ENCODE measurements around the gene AMH. TPM values are rescaled to one million over a fixed set of nuclear protein-coding genes. Genes with fewer than 3 reads are reported as not detected.

The AMH gene
- total and polyA plus RNA-seq, 4 experiments from 2014 or later = 7.5 to 12.7 TPM; not detected in 2

GRCh38 chr19:2227415-2228156 lies 21.5 kb upstream of the AMH start:
- no peaks in the 10 kb centered on the region for H3K9me3 ChIP-seq (ENCODE audit: control insufficient read depth in 1 of 2, low read length in 2 of 2)
- no peak overlapping the region for H3K4me3 Mint-ChIP-seq
- no peak overlapping the region for H3K27ac ChIP-seq (ENCODE audit: low read depth, low read length)
- no peaks in the 10 kb centered on the region for H3K9me3 Mint-ChIP-seq
- peaks cover 0 to 8% (median 3%) of the 10 kb centered on the region in 4 donors for H3K4me1 Mint-ChIP-seq
- ChIA-PET POLR2A (ENCODE audit: partially characterized antibody) (interaction anchor here (0.7 kb wide), 1 partner anchor 36 kb away, joined by 3 read pairs; no protein-coding TSS in a partner anchor), CTCF (ENCODE audit: partially characterized antibody) (interaction anchor here (1.0 kb wide), 1 partner anchor 12 kb away, joined by 3 read pairs; no protein-coding TSS in a partner anchor)
- no peak for DNase-seq
- H3K36me3 ChIP-seq (ENCODE audit: insufficient read depth, low read length) = peaks cover 19% of the 10 kb centered on the region
- intact Hi-C loops (cut with micrococcal nuclease) = no loop called here
- no peaks in the 10 kb centered on the region for H3K27me3 Mint-ChIP-seq
- H3K27ac Mint-ChIP-seq = no peak overlapping the region
- peaks cover 13 to 42% of the 10 kb centered on the region in 2 donors for H3K36me3 Mint-ChIP-seq
- H3K4me1 ChIP-seq (ENCODE audit: insufficient read depth, low read length) = no peaks in the 10 kb centered on the region
- H3K27me3 ChIP-seq (ENCODE audit: insufficient read depth, low read length) = no peaks in the 10 kb centered on the region
- H3K4me3 ChIP-seq (ENCODE audit: low read length in 2 of 2) = no peak overlapping the region

GRCh38 chr19:2228157-2229030 lies 20.7 kb upstream of the AMH start:
- intact Hi-C loops (cut with micrococcal nuclease) = no loop called here
- H3K36me3 ChIP-seq (ENCODE audit: insufficient read depth, low read length) = peaks cover 24% of the 10 kb centered on the region
- ChIA-PET POLR2A (ENCODE audit: partially characterized antibody) (no interaction called here), CTCF (ENCODE audit: partially characterized antibody) (interaction anchor here (1.0 kb wide), 1 partner anchor 11 kb away, joined by 3 read pairs; no protein-coding TSS in a partner anchor)
- no peak for DNase-seq
- H3K4me1 ChIP-seq (ENCODE audit: insufficient read depth, low read length) = no peaks in the 10 kb centered on the region
- Mint-ChIP-seq H3K27me3 (no peaks in the 10 kb centered on the region), H3K4me3 (no peak overlapping the region), H3K4me1 (peaks cover 0 to 8% (median 3%) of the 10 kb centered on the region in 4 donors), H3K9me3 (no peaks in the 10 kb centered on the region), H3K27ac (peak overlapping the region in 1 of 7 donors; percentile 81), H3K36me3 (peaks cover 13 to 46% of the 10 kb centered on the region in 2 donors)
- H3K27me3 ChIP-seq (ENCODE audit: insufficient read depth, low read length) = no peaks in the 10 kb centered on the region
- H3K9me3 ChIP-seq (ENCODE audit: control insufficient read depth in 1 of 2, low read length in 2 of 2) = no peaks in the 10 kb centered on the region
- H3K27ac ChIP-seq (ENCODE audit: low read depth, low read length) = no peak overlapping the region
- H3K4me3 ChIP-seq (ENCODE audit: low read length in 2 of 2) = no peak overlapping the region

- H3K27ac ChIP-seq (ENCODE audit: low read depth, low read length) = no peak overlapping the region
- intact Hi-C loops (cut with micrococcal nuclease) = no loop called here
- ChIA-PET POLR2A (ENCODE audit: partially characterized antibody) (interaction anchor here (0.6 kb wide), 1 partner anchor 194 kb away, joined by 5 read pairs; no protein-coding TSS in a partner anchor), CTCF (ENCODE audit: partially characterized antibody) (no interaction called here)
- peaks cover 7% of the 10 kb centered on the region for H3K4me1 ChIP-seq (ENCODE audit: insufficient read depth, low read length)
- no peaks in the 10 kb centered on the region for H3K9me3 ChIP-seq (ENCODE audit: control insufficient read depth in 1 of 2, low read length in 2 of 2)
- H3K27me3 ChIP-seq (ENCODE audit: insufficient read depth, low read length) = no peaks in the 10 kb centered on the region
- Mint-ChIP-seq H3K27ac (peak overlapping the region in 2 of 7 donors; percentile 55 to 81), H3K4me3 (no peak overlapping the region), H3K9me3 (no peaks in the 10 kb centered on the region), H3K4me1 (peaks cover 2 to 11% (median 3%) of the 10 kb centered on the region in 4 donors), H3K27me3 (no peaks in the 10 kb centered on the region), H3K36me3 (peaks cover 7 to 40% of the 10 kb centered on the region in 2 donors)
- H3K36me3 ChIP-seq (ENCODE audit: insufficient read depth, low read length) = peaks cover 20% of the 10 kb centered on the region
- no peak for DNase-seq
- H3K4me3 ChIP-seq (ENCODE audit: low read length in 2 of 2) = no peak overlapping the region
These were observed 19.8 kb upstream of the AMH start for GRCh38 chr19:2229103-2230032.

- H3K36me3 Mint-ChIP-seq = peaks cover 3 to 36% of the 10 kb centered on the region in 2 donors
- Histone ChIP-seq H3K9me3 (ENCODE audit: control insufficient read depth in 1 of 2, low read length in 2 of 2) (no peaks in the 10 kb centered on the region), H3K4me1 (ENCODE audit: insufficient read depth, low read length) (peaks cover 14% of the 10 kb centered on the region), H3K4me3 (ENCODE audit: low read length in 2 of 2) (no peak overlapping the region), H3K27me3 (ENCODE audit: insufficient read depth, low read length) (no peaks in the 10 kb centered on the region), H3K27ac (ENCODE audit: low read depth, low read length) (no peak overlapping the region), H3K36me3 (ENCODE audit: insufficient read depth, low read length) (peaks cover 13% of the 10 kb centered on the region)
- H3K4me1 Mint-ChIP-seq = peaks cover 5 to 18% (median 8%) of the 10 kb centered on the region in 4 donors
- no peak overlapping the region for H3K4me3 Mint-ChIP-seq
- ChIA-PET CTCF (ENCODE audit: partially characterized antibody) (no interaction called here), POLR2A (ENCODE audit: partially characterized antibody) (interaction anchor here (0.6 to 1.0 kb wide), 2 partner anchors 17 to 193 kb away, joined by 4 to 5 read pairs; no protein-coding TSS in a partner anchor)
- intact Hi-C loops (cut with micrococcal nuclease) = no loop called here
- peak overlapping the region in 4 of 7 donors; percentile 41 to 78 (median 43) for H3K27ac Mint-ChIP-seq
- DNase-seq = no peak
- no peaks in the 10 kb centered on the region for H3K27me3 Mint-ChIP-seq
- H3K9me3 Mint-ChIP-seq = no peaks in the 10 kb centered on the region
These were observed 19.0 kb upstream of the AMH start for GRCh38 chr19:2230033-2230531.

GRCh38 chr19:2230807-2231533 lies 18.2 kb upstream of the AMH start:
- peaks cover 7% of the 10 kb centered on the region for H3K36me3 ChIP-seq (ENCODE audit: insufficient read depth, low read length)
- H3K27me3 ChIP-seq (ENCODE audit: insufficient read depth, low read length) = no peaks in the 10 kb centered on the region
- no peaks in the 10 kb centered on the region for H3K9me3 Mint-ChIP-seq
- H3K4me3 Mint-ChIP-seq = no peak overlapping the region
- DNase-seq = no peak
- peaks cover 3 to 33% of the 10 kb centered on the region in 2 donors for H3K36me3 Mint-ChIP-seq
- no peaks in the 10 kb centered on the region for H3K9me3 ChIP-seq (ENCODE audit: control insufficient read depth in 1 of 2, low read length in 2 of 2)
- peaks cover 18% of the 10 kb centered on the region for H3K4me1 ChIP-seq (ENCODE audit: insufficient read depth, low read length)
- no peak overlapping the region for H3K4me3 ChIP-seq (ENCODE audit: low read length in 2 of 2)
- peak overlapping the region in 2 of 7 donors; percentile 29 to 44 for H3K27ac Mint-ChIP-seq
- H3K27ac ChIP-seq (ENCODE audit: low read depth, low read length) = no peak overlapping the region
- POLR2A ChIA-PET (ENCODE audit: partially characterized antibody) = interaction anchor here (0.6 to 1.0 kb wide), 3 partner anchors 18 to 381 kb away, joined by 3 to 4 read pairs (median 4); no protein-coding TSS in a partner anchor
- no peaks in the 10 kb centered on the region for H3K27me3 Mint-ChIP-seq
- H3K4me1 Mint-ChIP-seq = peaks cover 7 to 23% (median 11%) of the 10 kb centered on the region in 4 donors
- intact Hi-C loops (cut with micrococcal nuclease) = no loop called here
- CTCF ChIA-PET (ENCODE audit: partially characterized antibody) = interaction anchor here (0.6 kb wide), 1 partner anchor 23 kb away, joined by 3 read pairs; no protein-coding TSS in a partner anchor

Measured in CD4-positive, alpha-beta memory T cell (primary cell).